HG03159 (cell line): ENCODE measurements around the gene EZR.
"Not testable (repeated sequence)": the region's sequence is repeated elsewhere in the genome, so short reads cannot be mapped to it uniquely, and the experiment has no call there.

Experiments used
- ATAC-seq: cut with Tn5 transposase; IDR thresholded peaks from one replicate; pipeline ENCODE4 v1.9.1; 2021; ENCODE audit warnings: mild to moderate bottlenecking, moderate library complexity; ENCODE audit not compliant: unreplicated experiment

EZR gene

GRCh38 chr6:158843751-158844683 lies 24.8 kb upstream of the EZR start:
- no peak for ATAC-seq

- no peak for ATAC-seq
These were observed 22.2 kb upstream of the EZR start for GRCh38 chr6:158841358-158841757.

- no peak for ATAC-seq
These were observed 21.3 kb upstream of the EZR start for GRCh38 chr6:158840465-158840864.

GRCh38 chr6:158839796-158840195 lies 20.6 kb upstream of the EZR start:
- no peak for ATAC-seq

DNA sequence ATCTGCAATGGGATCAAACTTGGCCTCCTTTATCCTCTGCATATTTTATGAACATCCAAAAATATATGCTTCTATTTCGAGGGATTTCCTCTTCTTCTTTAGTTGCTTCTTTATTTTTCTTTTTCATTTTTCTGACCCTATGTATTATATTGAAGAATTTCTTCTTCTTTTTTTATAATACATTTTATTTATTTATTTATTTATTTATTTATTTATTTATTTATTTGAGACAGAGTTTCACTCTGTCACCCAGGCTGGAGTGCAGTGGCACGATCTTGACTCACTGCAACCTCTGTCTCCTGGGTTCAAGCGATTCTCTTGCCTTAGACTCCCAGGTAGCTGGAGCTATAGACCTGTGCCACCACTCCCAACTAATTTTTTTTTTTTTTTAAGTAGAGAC lies 19.6 kb upstream of the EZR start:
- not testable (repeated sequence) for ATAC-seq

DNA sequence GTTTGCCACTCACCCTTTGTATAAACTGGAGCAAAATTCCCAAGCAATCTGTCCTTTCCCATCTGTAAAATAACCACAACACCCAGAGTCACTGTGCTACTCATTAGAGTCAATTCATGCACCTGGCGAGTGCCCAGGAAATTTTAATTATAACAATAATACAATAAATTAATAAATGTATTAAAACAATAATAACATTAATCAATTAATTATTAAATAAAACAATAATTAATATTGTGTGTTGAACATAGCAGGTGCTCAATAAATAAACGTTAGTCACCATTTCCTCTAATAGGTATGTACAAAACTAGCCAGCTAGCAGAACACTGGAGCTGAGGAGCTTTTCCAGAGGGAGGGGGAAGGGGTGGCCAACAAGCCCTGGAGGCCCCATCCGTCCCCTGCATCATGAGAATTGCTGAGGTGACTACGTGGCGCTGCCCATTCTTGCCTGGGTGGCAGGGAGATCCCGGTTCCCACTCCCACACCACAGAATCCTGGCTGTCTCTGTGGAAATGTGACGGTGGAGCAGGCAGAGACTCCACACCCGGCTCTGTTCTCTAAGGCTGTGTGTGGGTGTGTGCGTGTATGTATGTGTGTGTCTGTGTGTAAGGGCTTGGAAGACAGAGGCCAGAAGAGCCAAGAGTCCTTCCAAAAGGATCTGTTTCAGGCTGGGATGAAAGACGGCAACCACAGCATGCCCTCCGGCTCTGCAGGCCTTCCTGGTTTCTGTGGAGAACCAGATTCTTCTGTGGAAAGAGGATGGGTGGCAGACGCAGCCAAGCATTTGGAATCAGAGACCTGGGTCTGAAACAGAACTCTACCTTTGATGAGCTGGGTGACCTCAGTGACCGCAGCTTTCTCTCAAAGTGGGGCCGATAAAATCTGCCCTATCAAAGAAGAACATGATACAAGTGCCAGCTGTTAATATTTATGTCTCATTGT lies 18.8 kb upstream of the EZR start:
- no peak for ATAC-seq

- no peak for ATAC-seq
These were observed 17.6 kb upstream of the EZR start for GRCh38 chr6:158836625-158837311.

DNA sequence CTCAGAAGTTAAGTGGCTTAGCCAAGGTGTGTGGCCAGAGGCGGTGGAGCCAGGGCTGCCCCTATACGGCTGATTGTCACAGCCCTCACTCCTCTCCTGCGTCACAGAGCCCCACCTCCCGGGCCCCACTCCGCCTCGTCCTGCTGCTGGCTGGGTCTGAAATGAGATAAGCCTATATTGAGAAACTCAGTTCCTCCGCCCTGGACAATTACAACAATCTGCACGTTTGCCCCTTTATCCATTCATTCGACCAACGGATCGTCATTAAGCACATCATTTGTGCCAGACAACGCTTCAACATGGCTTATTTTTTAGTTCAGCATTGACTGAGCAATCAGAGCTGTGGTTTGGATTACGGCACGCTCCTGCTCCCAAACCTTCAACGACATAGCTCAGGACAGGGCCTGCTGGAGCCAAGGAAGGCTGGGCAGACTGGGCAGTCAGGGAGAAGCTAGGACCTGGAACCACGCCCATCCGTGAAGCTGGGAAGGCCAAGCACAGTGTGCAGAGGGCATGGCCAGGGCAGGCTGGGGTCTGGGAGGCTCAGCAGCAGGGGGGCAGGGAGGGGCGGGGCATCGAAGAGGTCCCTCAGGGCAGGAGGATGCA lies 16.6 kb upstream of the EZR start:
- ATAC-seq, result no peak

GRCh38 chr6:158834675-158835385 lies 15.7 kb upstream of the EZR start:
- no peak for ATAC-seq

GRCh38 chr6:158832807-158833206 lies 13.6 kb upstream of the EZR start:
- ATAC-seq, result not testable (repeated sequence)

DNA sequence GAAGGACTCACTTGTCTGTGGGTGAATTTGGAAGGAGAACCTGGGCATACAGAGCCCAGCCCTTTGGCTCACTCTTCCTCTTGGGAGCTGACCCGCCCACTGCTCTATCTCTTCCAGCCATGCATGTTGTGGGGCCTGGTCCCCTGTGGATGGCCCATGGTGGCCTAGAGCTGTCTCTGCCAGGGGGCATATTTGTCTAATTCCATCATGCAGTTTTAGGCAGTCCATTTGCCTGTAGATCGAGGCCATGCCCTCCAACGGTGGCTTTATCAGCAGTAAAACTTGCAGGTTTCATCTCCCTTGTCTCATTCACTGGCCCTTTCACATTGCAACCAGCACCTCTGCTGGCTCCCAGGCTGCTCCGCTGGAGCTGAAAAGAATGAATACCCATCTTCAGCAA lies 12.9 kb upstream of the EZR start:
- ATAC-seq, result no peak

- ATAC-seq, result no peak
These were observed 12.4 kb upstream of the EZR start for GRCh38 chr6:158831571-158831970.

GRCh38 chr6:158830736-158831135 lies 11.6 kb upstream of the EZR start:
- ATAC-seq, result no peak

DNA sequence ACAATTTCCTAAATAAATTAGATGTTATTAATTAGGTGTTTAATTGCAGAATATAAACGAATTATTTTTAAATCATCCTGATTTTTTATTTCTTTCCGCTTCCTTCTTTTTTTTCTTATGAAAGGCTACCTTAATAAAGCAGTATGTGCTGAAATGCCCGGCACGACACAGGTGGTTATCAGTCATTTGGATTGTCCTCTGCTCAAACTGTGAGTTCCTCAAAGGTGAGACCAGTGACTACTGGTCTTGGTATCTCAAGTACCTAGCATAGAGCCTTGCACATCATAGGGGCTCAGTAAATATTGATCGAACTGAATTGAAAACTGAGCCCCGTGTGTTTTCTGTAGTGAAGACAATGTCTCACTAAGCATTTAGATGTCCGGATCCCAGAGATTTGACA lies 9.6 kb upstream of the EZR start:
- ATAC-seq, result no peak

- peak; percentile 69 for ATAC-seq
These were observed 7.8 kb upstream of the EZR start for GRCh38 chr6:158826819-158827501.

DNA sequence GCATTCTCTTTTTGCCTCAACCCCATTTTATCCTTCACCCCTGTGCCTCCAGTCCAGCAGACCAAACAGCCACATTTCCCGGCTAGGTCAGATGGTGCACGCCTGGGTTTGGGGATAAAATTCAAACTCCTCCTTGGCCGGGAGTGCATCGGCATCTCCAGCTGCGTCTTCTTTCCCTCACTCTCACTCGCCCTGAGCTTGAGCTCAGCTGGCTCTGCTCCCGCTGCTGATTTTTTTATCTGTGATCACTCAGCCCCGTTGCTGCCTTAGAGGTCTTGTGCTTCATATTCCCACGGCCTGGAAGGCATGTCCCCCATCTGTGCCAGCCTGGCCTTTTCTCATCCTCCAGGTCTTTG lies 6.8 kb upstream of the EZR start:
- ATAC-seq, result no peak

- ATAC-seq, result no peak
These were observed 6.1 kb upstream of the EZR start for GRCh38 chr6:158825038-158825950.

- ATAC-seq, result not testable (repeated sequence)
These were observed 4.4 kb upstream of the EZR start for GRCh38 chr6:158823616-158824015.
